ENCODE measurements around the gene DNAJA2.

GRCh38 chr16:47013172-47013571 lies 39.7 kb upstream of the DNAJA2 start:
- TF ChIP-seq CTCF (conservative IDR thresholded peaks at IDR 0.05; ENCODE audit: low read depth, low read length) = no peak
- TF ChIP-seq POLR2A (IDR thresholded peaks at IDR 0.05; ENCODE audit: low read depth, low read length) = no peak
